Cardiac atrium fibroblast (primary cell): ENCODE data around the gene RORB. TPM values are rescaled to one million over a fixed set of nuclear protein-coding genes. Genes with fewer than 3 reads are reported as not detected.

Experiments used
- total RNA-seq: library from RNA; depleted of rRNA; stranded (reverse); fragments of >200 nt; gene quantifications from 2 replicates; pipeline ENCODE4 v1.2.3, GENCODE V29; 2015

Gene RORB
- total RNA-seq: not detected in 2 replicates

GRCh38 chr9:74496819-74497747 lies at the start of gene RORB:
TSS of gene RORB (plus strand) at chr9:74497335. CDS start at chr9:74497977, 642 bp downstream.

